IPS DF 19.7 (cell line): ENCODE data around the gene IMMT.
"Not testable (repeated sequence)": the region's sequence is repeated elsewhere in the genome, so short reads cannot be mapped to it uniquely, and the experiment has no call there.

ENCODE experiments used
- DNase-seq: peaks from one replicate; pipeline ENCODE4 v3.0.0-alpha.2; 2013; ENCODE audit warnings: low read depth, low spot score

Gene IMMT

DNA sequence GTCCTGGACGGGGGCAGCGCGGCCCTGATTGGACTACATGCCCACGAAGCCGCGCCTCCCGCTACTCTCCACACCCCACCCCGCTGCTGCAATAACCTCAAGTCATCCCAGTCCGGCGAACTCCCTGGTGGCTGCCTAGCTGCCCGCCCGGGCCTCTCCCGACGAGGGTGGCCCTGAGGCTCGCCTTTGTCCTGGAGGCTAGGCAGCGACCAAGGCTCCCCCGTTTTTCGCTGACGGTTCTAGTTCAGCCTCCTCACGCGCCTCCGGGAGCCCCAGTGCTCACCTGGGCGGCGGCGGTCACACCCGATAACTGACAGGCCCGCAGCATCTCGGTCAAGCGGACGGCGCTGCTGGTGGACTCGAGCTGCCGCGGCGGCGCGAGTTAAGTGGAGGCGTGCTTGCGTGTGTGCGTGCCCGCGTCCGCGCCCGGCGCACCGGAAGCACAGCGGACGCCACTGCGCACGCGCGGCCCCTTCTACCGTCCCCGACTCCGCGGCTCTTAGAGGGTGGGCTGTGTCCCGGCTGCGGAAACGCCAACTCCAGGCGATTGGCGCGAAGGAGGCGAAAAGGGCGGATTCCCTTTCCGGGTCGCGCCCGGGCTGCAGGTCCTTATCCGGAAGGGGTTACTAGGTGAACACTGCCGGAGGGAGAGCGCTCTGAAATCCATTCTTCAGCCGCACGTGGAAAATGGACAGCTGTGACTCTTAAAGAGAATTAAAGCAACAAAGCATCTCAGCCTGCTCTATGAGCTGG, at the start of gene IMMT:
Gene IMMT (minus strand): TSS at position 408 of the 753 bp plus-strand sequence. CDS start 80 bp downstream, at position 328.
- peak; percentile 83 for DNase-seq

DNA sequence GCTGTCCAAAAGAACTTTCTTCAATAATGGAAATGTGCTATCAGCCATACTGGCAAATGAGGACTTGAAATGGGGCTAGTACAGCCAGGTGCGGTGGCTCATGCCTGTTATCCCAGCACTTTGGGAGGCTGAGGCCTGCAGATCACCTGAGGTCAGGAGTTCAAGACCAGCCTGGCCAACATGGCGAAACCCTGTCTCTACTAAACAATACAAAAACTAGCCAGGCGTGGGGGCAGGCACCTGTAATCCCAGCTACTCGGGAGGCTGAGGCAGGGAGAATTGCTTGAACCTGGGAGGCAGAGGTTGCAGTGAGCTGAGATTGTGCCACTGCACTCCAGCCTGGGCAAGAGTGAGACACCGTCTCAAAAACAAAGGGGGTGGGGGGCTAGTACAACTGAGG, 49.5 kb upstream of the IMMT start:
- DNase-seq: not testable (repeated sequence)

DNA sequence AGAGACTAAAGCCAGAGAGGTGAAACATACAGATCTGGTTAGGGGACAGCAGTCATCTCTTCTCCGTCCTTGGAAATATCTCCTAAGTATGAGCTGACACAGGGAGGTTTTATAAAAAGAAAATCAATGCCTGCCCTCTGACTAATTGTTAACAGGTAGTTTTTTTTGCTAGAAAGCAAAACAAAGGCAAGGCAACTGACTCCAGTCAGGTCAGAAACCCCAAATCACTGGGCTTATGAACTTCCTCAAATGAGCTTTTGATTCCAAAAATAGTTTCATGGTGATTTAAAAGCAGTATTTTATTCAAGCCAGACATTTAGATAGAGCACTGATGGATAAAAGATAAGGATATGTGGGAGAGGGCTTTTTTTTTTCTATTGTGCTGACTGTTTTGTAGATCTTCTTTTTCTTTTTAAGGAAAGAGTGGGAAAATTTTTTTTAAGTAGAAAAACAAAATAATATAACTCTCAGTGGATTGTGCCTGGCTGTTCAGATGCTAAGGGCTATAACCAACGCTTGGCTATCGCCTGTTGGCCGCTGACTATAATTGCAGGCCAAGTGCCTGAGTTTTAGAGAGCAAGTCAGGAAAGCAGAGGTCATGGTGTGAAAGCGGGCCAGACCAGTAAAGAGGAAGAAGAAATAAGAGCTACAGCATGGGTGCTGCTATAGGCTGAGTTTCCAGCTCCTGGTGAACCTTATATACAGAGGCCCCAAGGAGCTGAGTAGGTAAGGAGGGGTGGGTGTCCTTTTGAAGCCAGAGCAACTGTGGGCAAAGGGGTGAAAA, 48.9 kb upstream of the IMMT start:
- DNase-seq: no peak

DNA sequence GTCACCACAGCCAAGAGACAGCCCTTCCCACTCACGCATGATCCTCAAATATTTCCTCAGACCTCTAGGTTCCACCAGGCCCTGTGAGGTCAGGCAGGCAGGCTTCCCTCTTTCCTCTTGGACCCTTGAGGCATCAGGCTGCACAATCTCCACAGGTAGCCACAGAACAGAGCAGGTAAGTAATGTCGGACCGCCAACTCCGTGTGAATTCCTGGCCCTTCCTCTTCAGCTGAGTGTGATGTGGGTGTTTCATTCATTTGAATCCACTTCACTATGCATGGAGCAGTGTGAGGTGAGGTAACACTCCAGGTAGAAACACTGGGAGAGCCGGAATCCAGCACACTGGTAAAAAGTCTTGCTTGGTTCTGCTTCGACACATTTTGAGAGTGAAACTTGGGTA, 48.0 kb upstream of the IMMT start:
- no peak for DNase-seq

DNA sequence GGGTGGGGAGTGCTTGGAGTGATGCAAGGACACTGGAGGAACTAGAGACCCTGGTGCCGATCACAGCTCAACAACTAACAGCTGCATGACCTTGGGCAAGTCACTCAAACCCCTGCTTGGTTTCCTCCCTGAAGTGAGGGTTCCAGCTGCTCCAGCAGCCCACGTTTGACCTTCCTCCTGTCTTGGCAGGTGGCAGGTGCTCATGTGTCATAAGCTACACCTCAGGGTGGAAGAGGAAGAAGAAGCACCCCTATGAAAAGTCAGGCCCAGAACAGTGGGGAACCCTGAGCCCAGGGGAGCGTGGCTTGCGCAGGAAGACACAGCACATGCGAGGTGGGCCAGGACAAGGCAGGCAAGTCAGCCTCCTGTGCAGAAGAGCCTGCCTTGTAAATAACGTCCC, 46.3 kb upstream of the IMMT start:
- DNase-seq: no peak

DNA sequence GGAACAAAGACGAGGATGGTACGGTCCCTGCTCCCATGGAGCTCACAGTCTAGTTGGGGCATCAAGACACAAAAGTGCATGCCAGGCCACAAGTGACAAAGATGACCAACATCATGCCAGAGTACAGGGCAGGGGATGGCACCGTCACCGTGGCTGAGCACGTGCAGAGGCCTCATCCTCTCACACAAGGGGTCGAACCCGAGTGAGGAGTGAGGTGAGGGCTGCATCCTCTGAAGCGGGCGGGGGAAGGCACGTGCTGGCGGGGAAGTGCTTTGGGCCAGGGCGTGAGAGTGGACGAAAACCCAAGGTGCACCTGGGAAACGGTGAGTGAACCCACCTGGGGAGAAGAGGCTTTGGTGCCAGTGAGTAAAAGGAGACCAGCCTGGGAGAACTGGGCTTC, 45.0 kb upstream of the IMMT start:
- DNase-seq: no peak

DNA sequence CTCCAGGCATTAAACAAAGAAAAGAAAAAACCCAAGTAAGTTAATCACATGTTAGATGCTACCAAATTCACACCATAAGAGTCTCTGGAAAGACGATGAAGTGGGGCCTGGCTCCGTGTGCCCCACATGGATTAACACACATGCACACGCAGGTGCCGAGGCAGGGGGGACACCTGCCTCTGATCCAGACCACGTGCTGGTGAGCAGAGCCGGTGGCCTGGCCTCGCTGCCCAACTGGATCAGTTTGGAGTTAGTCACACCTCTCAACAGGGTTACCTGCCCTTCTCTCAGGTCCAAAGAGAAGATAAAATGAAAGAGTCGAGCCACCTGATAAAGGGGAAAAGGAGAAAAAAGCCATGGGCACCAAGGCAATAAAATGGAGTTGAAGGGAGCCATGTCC, 44.5 kb upstream of the IMMT start:
- no peak for DNase-seq

DNA sequence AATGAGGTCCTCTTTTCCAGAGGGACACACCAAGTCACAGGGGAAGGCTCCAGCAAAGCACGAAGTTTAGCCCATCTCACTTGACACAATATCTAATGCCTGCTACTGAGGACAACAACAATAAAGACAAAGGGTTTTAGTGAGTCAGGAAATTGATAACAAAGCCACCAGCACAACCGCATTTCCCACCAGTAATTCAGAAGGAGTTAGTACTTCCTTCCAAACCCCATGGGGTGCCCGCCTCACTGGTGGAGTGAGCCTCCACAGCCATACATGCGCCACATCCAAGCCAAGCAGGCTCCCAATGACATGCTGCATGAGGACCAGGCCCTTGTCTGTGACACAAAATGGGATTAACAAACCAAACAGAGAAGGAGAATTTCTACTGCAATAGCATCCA, 44.1 kb upstream of the IMMT start:
- no peak for DNase-seq

DNA sequence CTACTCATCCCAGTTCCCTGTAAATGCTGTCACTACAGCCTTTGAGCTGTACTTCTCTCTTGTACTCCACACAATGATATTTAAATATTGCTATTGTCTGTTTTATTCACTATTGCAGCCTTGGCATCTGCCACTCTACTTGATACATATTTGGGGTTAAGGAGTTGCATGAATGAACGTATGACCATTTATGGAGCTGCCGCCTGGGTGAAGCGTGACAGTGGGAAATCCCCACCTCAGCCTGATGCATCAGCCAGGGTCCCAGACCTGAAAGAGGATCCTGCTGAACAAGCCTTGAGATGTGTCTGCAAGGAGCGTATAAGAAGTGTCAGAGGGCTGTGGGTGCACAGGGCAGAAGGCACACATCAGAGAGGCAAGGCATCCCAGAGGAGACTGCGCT, 43.1 kb upstream of the IMMT start:
- DNase-seq: no peak

DNA sequence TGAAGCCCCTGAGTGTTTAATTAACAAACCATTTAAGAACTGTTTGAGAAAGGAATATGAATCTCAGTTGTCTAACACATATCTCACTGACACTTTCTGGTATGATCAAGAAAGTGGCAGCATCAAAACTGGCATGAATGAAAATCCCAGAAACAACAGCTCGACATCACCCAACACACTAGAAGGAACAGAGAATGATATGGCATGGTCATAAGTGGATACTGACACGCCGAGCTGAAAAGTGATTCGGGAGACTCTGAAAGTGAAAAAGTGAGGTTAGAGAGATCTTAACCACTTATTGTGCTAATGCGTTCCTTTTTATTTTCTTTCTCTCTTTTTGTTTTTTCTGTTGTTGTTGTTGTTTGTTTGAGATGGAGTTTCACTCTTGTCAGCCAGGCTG, 41.9 kb upstream of the IMMT start:
- DNase-seq: no peak

DNA sequence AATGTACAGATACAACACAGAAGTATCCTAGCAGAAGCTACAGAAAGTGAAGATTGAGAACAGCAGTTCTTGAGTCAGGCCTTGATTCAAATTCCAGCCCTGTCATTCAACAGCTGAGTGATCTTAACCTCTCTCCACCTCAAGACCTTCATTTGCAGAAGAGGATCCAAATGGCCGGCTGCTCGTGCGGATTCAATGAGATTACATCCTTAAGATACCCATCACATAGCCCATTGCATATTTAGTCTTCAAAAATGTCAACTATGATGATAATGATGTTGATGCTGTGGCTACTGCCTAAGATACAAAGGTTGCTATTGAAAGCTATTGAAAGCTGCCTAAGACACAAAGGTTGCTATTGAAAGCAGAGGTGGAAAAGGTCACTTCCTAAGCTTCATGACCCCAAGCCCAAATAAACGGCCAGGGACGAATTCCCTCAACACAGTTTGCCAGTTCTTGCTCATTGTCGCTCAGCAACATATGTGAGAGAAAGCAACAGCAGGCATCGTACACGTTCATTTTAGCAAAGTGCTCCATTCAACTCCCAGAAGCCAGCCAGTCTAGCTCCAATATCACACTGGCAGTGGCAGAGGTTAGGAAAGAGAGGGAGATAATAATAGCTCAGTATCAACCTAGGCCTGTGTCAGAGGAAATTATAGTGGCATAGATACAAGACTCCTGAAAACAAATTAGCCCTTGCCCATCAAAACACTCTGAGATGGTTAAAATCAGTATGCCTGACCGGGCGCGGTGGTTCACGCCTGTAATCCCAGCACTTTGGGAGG, 40.1 kb upstream of the IMMT start:
- DNase-seq: no peak

DNA sequence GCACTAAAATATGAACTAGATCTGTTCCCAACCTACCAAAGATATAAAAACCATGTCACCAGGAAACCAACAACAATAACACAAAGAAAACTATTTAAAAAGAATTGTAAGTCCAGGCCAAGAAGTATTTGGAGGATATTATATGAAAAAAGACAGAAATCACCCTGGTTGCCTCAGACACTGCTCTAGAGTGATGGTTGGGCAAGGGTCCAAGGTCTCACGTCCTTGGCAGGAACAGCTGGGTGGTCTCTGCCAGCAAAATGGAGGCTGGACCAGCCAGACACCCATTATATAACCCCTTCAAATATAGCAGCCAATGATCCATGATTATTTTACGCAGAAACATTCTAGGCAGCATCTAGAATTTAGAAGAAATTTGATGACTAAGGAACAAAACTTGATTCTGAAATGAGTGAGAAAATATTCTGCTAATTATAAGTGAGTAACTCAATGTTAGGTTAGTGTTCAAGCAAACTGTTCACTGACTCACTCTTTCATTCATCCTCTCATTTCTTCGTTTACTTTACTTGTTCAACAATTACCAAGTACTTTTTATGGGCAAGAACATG, 39.4 kb upstream of the IMMT start:
- DNase-seq: no peak

DNA sequence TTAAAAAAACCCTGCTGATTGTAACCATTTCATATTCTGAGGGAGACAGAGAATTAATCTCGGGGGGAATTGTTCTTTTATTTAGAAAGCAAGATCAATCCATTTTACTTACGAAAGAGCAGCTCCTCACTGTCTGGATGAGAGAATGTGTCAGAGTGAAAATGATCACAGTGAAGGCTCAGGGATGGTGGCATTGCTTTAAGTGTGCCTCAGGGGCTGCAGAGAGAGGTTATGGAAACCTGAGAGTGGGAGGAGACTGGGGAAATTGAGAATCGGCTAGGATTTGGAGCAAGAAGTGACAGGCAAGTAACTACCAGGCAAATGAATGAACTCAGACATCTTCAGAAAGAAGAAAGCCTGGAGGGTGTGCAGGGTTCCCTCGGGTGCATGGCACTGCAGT, 38.2 kb upstream of the IMMT start:
- DNase-seq: no peak

DNA sequence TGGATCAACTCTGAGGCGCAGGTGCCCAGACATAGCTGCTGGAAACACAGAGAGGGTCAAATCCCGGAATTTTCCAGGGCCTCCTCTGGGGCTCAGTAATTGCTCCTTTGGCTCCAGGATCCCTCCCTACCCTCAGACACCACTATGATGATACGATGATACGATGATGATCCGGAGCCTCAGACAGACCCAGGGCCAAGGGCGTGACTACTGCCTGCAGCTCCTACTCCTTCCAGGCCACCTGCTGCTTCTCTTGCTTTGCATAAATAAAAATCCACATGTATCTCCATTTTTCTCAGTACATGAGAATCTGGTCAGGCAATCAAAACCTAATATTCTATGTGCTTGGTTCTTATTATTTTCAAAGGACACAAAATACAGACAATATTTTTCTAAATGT, 37.6 kb upstream of the IMMT start:
- no peak for DNase-seq

DNA sequence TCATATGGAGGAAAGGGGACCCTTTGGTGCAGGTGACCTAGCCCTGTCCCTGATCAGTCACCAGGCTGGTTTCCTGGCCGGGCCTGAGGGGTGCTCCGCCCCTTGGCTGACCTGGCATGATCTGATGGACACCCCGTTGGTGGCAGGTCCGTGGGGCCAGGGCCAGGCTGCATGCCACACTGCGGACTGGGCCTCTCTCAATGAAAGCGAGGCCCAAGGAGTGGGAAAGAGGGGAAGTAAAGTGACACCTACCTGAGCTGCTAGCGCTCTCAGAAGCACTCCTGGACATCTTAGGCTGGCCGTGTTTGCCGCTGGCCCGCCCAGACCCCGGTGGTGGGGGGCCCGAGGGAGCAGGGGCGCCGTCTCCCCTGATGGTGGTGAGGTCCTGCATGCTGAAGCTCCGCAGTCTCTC, 37.1 kb upstream of the IMMT start:
- DNase-seq: no peak

DNA sequence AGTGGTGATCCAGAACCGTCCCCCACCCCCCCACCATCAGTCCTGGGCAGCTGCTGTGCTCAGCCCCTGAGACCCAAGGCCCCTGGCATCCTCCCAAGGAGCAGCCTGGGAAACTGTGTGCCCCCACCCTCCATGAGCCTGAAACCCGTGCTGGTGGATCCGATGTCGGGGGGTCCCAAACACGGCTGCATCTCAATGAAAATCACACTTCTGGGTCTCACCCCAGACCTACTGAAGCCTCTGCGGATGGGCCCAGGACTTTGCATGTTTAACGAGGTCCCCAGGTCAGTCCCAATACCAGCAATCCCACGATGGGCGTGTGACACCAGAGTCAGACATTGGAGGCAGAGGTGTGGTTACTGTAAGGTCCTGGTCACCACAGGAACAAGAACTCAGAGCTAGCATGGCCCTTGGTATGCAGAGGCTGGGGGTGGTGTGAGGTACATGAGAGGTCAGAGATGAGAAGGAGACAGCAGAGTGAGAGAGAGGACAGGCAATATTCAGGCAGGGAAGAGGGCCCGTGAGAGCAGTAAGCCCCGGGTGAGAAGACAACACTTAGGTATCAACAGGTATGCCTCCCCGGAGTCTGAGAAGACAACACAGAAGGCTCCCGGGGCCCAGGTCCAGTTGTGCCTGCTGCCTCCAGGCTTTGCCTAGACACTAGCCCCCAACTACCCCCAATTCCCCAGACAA, 36.6 kb upstream of the IMMT start:
- DNase-seq: no peak

DNA sequence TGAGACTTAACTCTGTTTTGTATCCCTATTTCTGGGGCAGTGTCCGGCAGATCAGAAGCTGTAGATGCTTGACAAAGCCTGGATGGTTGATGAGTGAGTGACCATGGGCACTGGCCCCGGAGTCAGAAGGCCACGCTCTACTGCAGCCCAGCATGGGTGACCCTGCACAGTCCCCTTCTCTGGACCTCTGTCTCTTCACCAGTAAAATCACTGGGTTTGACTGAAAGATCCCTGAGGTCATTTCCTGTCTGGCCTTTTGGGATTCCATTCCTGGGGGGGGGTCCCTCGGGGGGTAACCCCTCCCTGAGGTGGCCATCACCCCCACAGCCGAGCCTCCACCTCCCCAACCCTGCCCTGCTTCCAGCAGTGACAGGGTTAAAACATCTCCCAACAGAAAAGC, 35.7 kb upstream of the IMMT start:
- DNase-seq: no peak

DNA sequence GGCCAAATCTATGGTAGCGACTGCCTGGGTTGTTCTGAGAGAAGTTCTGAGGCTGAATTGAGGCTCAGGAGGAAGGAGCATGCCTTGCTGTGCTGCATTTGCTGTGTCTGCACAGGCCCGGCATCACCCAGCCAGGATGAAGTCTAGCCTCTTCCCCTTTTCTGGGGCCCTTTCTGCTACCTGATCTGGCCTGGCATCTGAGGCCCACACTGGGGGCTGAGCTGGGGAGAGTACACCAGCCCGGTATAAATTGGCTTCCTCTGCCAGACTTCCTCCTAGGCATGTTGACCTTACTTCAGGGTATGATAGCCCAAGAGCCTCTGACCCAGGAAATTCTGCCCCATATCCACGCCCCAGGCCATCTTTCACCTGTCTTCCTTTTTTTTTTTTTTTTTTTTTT, 34.0 kb upstream of the IMMT start:
- DNase-seq: no peak

DNA sequence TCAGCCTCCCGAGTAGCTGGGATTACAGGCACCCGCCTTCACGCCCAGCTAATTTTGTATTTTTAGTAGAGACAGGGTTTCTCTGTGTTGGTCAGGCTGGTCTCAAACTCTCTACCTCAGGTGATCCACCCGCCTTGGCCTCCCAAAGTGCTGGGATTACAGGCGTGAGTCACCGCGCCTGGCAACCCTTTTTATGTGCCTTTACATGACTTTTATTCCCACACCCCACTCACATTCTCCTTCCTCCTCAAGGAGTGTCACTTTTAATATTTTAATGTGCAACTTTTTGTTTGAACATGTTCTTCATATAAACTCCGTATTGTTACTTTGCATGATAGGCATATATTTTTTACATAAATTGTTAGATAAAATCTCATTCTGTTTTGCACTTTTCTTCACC, 33.3 kb upstream of the IMMT start:
- DNase-seq: not testable (repeated sequence)

DNA sequence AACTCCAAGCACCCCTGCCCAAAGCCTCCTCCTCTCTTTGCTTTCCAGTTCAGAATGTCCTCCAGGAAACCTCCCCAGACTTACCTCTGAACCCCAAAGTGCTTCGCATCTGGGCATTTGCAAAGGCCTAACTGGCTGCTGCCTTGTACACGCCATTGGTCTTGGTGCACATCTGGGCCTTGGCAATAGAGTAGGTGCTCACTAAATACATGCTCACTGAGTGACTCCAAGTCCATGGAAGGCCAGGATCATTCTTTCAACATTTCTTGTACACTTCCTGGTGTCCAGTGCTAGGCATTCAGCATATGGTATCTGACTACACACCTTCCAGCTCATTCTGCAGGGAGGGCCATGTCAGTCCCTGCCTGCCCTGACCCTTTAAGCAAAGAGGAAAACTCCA, 32.4 kb upstream of the IMMT start:
- DNase-seq: no peak
